ENCODE results near the gene CHCHD6. TPM values are rescaled to one million over a fixed set of nuclear protein-coding genes. Genes with fewer than 3 reads are reported as not detected.

Gene CHCHD6
- total RNA-seq, 4 donors from 2014 or later, result 6.4 to 14.2 (median 10.3) TPM; not detected in 1

- peaks cover 0 to 19% of the 10 kb centered on the region in 2 donors for H3K4me1 ChIP-seq
- H3K27ac ChIP-seq, result no peak overlapping the region
- intact Hi-C loops (cut with DNase I; ENCODE audit: low total_unique reads), result no loop called here
Observed at GRCh38 chr3:126990024-126990700, 286.1 kb downstream of the CHCHD6 start.

GRCh38 chr3:126990890-126991289 is 286.9 kb downstream of the CHCHD6 start:
- no peaks in the 10 kb centered on the region for H3K27me3 ChIP-seq
- H3K9me3 ChIP-seq, result no peaks in the 10 kb centered on the region
- no peak overlapping the region for H3K27ac ChIP-seq
- TF ChIP-seq POLR2A (IDR thresholded peaks at IDR 0.05) (no peak), CTCF (IDR thresholded peaks at IDR 0.05) (no peak)
- H3K4me1 ChIP-seq, result peaks cover 0 to 21% of the 10 kb centered on the region in 2 donors
- intact Hi-C loops (cut with DNase I; ENCODE audit: low total_unique reads), result no loop called here
- no peaks in the 10 kb centered on the region for H3K36me3 ChIP-seq
- DNase-seq, result no peak
- no peak overlapping the region for H3K4me3 ChIP-seq

More at GRCh38 chr3:126990024-126990700, 286.1 kb downstream of the CHCHD6 start:
- H3K4me3 ChIP-seq, result no peak overlapping the region
- DNase-seq, result no peak
- no peaks in the 10 kb centered on the region for H3K27me3 ChIP-seq
- TF ChIP-seq CTCF (IDR thresholded peaks at IDR 0.05) (no peak), POLR2A (IDR thresholded peaks at IDR 0.05) (no peak)
- H3K36me3 ChIP-seq, result no peaks in the 10 kb centered on the region
- no peaks in the 10 kb centered on the region for H3K9me3 ChIP-seq

DNA sequence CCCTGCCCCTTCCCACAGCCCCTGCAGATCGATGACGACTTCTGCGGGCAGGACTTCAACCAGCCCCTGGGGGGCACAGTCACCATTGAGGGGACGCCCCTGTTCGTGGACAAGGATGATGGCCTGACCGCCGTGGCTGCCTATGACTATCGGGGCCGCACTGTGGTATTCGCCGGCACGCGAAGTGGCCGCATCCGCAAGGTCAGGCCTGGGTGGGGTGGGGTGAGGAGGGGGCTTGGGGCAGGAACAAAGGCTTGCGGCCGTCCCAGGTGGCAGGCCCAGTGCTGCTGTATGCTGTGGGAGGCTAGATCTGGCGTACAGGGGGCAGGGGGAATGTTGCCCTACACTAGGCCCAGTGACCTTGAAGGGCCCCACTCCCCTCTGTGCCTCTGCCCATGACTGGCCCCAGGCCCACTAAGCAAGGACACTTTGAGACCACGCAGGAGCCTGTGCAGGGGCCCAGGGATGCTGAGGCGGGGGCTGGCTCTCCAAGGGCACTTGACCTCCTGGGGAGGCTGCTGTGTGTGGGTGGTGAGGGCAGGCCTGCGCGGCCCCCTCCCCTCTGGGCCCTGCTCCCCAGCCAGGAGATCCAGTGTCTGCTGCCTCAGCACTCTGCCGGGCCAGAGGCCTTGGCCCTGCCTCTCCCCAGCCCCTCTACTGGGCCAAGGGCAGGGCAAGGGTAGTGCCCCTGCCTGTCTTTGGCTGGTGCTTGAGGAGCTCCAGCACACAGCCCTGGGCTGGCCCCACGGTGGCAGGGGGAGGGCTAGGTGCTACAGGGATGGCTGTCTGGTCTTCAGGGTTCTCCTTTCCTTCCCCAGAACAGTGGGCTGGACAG is 287.5 kb downstream of the CHCHD6 start:
- TF ChIP-seq POLR2A (IDR thresholded peaks at IDR 0.05) (no peak), CTCF (IDR thresholded peaks at IDR 0.05) (no peak)
- peaks cover 0 to 21% of the 10 kb centered on the region in 2 donors for H3K4me1 ChIP-seq
- intact Hi-C loops (cut with DNase I; ENCODE audit: low total_unique reads), result no loop called here
- no peak for DNase-seq
- no peak overlapping the region for H3K27ac ChIP-seq
- no peaks in the 10 kb centered on the region for H3K27me3 ChIP-seq
- H3K36me3 ChIP-seq, result no peaks in the 10 kb centered on the region
- H3K9me3 ChIP-seq, result no peaks in the 10 kb centered on the region
- no peak overlapping the region for H3K4me3 ChIP-seq

DNA sequence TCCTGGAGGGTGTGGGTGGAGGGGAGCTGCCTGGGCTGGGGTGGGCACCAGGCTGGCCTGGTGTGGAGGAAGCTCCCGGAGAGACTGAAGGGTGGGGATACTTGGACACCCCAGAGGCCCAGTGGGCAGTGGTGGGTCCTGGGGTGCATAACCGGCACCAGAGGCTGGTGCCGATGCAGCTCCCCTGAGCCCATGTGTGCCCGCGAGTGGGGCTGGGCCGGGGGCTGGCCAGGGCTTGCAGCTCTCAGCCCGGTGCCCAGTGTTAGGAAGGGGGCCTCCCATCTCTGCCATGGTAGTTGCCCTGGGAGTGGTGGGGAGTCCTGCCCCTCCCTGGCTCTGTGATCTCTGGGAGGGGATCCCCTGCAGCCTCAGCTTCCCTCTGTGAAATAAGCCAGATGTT is 288.2 kb downstream of the CHCHD6 start:
- Histone ChIP-seq H3K4me1 (peaks cover 0 to 21% of the 10 kb centered on the region in 2 donors), H3K36me3 (no peaks in the 10 kb centered on the region), H3K27ac (no peak overlapping the region), H3K27me3 (no peaks in the 10 kb centered on the region), H3K4me3 (no peak overlapping the region), H3K9me3 (no peaks in the 10 kb centered on the region)
- no peak for TF ChIP-seq CTCF (IDR thresholded peaks at IDR 0.05)
- no peak for TF ChIP-seq POLR2A (IDR thresholded peaks at IDR 0.05)
- intact Hi-C loops (cut with DNase I; ENCODE audit: low total_unique reads), result no loop called here
- DNase-seq, result no peak

- H3K4me1 ChIP-seq, result peaks cover 0 to 21% of the 10 kb centered on the region in 2 donors
- DNase-seq, result no peak
- H3K27ac ChIP-seq, result no peak overlapping the region
Observed at GRCh38 chr3:126992776-126993175, 288.7 kb downstream of the CHCHD6 start.

More at GRCh38 chr3:126992776-126993175, 288.7 kb downstream of the CHCHD6 start:
- Histone ChIP-seq H3K27me3 (no peaks in the 10 kb centered on the region), H3K4me3 (no peak overlapping the region), H3K36me3 (no peaks in the 10 kb centered on the region), H3K9me3 (no peaks in the 10 kb centered on the region)
- TF ChIP-seq CTCF (IDR thresholded peaks at IDR 0.05) (no peak), POLR2A (IDR thresholded peaks at IDR 0.05) (no peak)
- intact Hi-C loops (cut with DNase I; ENCODE audit: low total_unique reads), result no loop called here
